Aorta (tissue), 5 donors: ENCODE results near the gene CBX8. TPM values are rescaled to one million over a fixed set of nuclear protein-coding genes. Genes with fewer than 3 reads are reported as not detected.

ENCODE experiments used
- ATAC-seq: fragments of 200-7000 bp; cut with Tn5 transposase; one replicate; pipeline ENCODE4 v1.9.1; 2022; ENCODE audit warnings: moderate library complexity; ENCODE audit not compliant: low FRiP score
- DNase-seq, 2 donors: peaks; one replicate each; pipeline ENCODE4 v3.0.0-alpha.2; 2020
- H3K27ac ChIP-seq, 2 donors: one replicate each; pipeline ENCODE4 v1.5.1; 2013; ENCODE audit warnings: low read length in 2 of 2, mild to moderate bottlenecking in 2 of 2, moderate library complexity in 2 of 2, control low read depth in 1 of 2, inconsistent platforms in 1 of 2, low read depth in 1 of 2
- H3K27me3 ChIP-seq, 2 donors: one replicate each; pipeline ENCODE4 v1.6.1; 2013; ENCODE audit warnings: control low read depth in 1 of 2, low read length in 1 of 2, mild to moderate bottlenecking in 1 of 2, moderate library complexity in 1 of 2; ENCODE audit not compliant: insufficient read depth in 2 of 2, control insufficient read depth in 1 of 2
- H3K36me3 ChIP-seq, 2 donors: one replicate each; pipeline ENCODE4 v1.6.1; 2013; ENCODE audit warnings: control low read depth in 1 of 2, low read length in 1 of 2, mild to moderate bottlenecking in 1 of 2; ENCODE audit not compliant: insufficient read depth in 2 of 2, control insufficient read depth in 1 of 2
- H3K4me1 ChIP-seq, 2 donors: one replicate each; pipeline ENCODE4 v1.6.1; 2013; ENCODE audit warnings: low read length in 2 of 2, control low read depth in 1 of 2, mild to moderate bottlenecking in 1 of 2, moderate library complexity in 1 of 2; ENCODE audit not compliant: insufficient read depth in 2 of 2, control insufficient read depth in 1 of 2
- H3K4me3 ChIP-seq, 2 donors: one replicate each; pipeline ENCODE4 v1.5.1; 2013; ENCODE audit warnings: low read length in 2 of 2, control low read depth in 1 of 2, mild to moderate bottlenecking in 1 of 2
- H3K9me3 ChIP-seq: one replicate; pipeline ENCODE4 v1.6.1; 2013; ENCODE audit warnings: mild to moderate bottlenecking, low read length; ENCODE audit not compliant: control insufficient read depth
- WGBS, 2 donors: extraction: QIAGEN DNeasy Blood & Tissue Kit; methylation state at CpG; one replicate each; pipeline ENCODE4 v1.1.7; 2013; 5-methylcytosine and 5-hydroxymethylcytosine counted together
- intact Hi-C, 2 donors: fragments of 100-400 bp; cut with DNase I; formaldehyde crosslinking; loops; one replicate each; pipeline versions ENCODE4 v1.14.2 to v1.15.0; 2022
- polyA plus RNA-seq, 2 donors: library from polyadenylated mRNA; stranded (reverse); fragments of 200-250 nt; gene quantifications; one replicate each; pipeline ENCODE4 v1.2.3, GENCODE V29; 2013
- total RNA-seq, 2 donors: library from RNA; stranded (reverse); fragmentation: NEBNext Ultra II Directional; extraction: Animal tissue kit (Norgen Biotek cat#: 25700); gene quantifications; one replicate each; pipeline ENCODE4 v1.2.1, GENCODE V29; 2021
- donor health status: healthy with polysubstance abuse.
- donor health status: Bipolar disorder and iron deficiency.
- donor health status: DM: no; HTN: no; CAD: no.
- donor health status: DM: no; HTN: no; CAD: no.
- donor health status: DM: yes; HTN: yes; CAD: no.

Gene CBX8
- total and polyA plus RNA-seq, 4 donors: 1.4 to 6.2 (median 3.9) TPM

- 11% methylated on average over 29 to 31 of the region's 31 CpGs for WGBS, 2 donors
- Histone ChIP-seq H3K4me1 (no peaks in the 10 kb centered on the region), H3K27me3 (no peaks in the 10 kb centered on the region), H3K9me3 (no peaks in the 10 kb centered on the region), H3K27ac (no peak overlapping the region), H3K4me3 (no peak overlapping the region), H3K36me3 (no peaks in the 10 kb centered on the region)
- ATAC-seq (no peak), DNase-seq (no peak)
- intact Hi-C loops: no loop called here
Measured at GRCh38 chr17:79803421-79803996, 6.6 kb upstream of the CBX8 start.

- Histone ChIP-seq H3K4me1 (no peaks in the 10 kb centered on the region), H3K4me3 (no peak overlapping the region), H3K36me3 (no peaks in the 10 kb centered on the region), H3K27me3 (no peaks in the 10 kb centered on the region), H3K9me3 (no peaks in the 10 kb centered on the region), H3K27ac (no peak overlapping the region)
- DNase-seq: no peak
- intact Hi-C loops: no loop called here
- ATAC-seq: no peak
- WGBS, 2 donors: 6 to 7% methylated on average over 44 to 57 of the region's 57 CpGs
Measured at GRCh38 chr17:79802736-79803420, 6.0 kb upstream of the CBX8 start.

GRCh38 chr17:79802039-79802735, 5.3 kb upstream of the CBX8 start:
- no peaks in the 10 kb centered on the region for H3K27me3 ChIP-seq
- DNase-seq: no peak
- H3K36me3 ChIP-seq: no peaks in the 10 kb centered on the region
- no peak for ATAC-seq
- no peak overlapping the region for H3K27ac ChIP-seq
- H3K4me3 ChIP-seq: no peak overlapping the region
- no peaks in the 10 kb centered on the region for H3K4me1 ChIP-seq
- no peaks in the 10 kb centered on the region for H3K9me3 ChIP-seq
- intact Hi-C loops: no loop called here
- 10 to 12% methylated on average over 11 of the region's 11 CpGs for WGBS, 2 donors

- intact Hi-C loops: no loop called here
- ATAC-seq (no peak), DNase-seq (no peak)
- Histone ChIP-seq H3K4me1 (no peaks in the 10 kb centered on the region), H3K27me3 (no peaks in the 10 kb centered on the region), H3K4me3 (no peak overlapping the region), H3K9me3 (no peaks in the 10 kb centered on the region), H3K27ac (no peak overlapping the region), H3K36me3 (no peaks in the 10 kb centered on the region)
- WGBS, 2 donors: 6 to 7% methylated on average over 51 to 52 of the region's 52 CpGs
Measured at GRCh38 chr17:79801156-79802038, 4.5 kb upstream of the CBX8 start.

GRCh38 chr17:79800325-79801155, 3.7 kb upstream of the CBX8 start:
- Histone ChIP-seq H3K4me1 (no peaks in the 10 kb centered on the region), H3K27ac (no peak overlapping the region), H3K36me3 (no peaks in the 10 kb centered on the region), H3K4me3 (no peak overlapping the region), H3K27me3 (no peaks in the 10 kb centered on the region), H3K9me3 (no peaks in the 10 kb centered on the region)
- WGBS, 2 donors: 2% methylated on average over 44 of the region's 44 CpGs
- ATAC-seq (no peak), DNase-seq (no peak)
- intact Hi-C loops: no loop called here

- H3K4me1 ChIP-seq: no peaks in the 10 kb centered on the region
Measured at GRCh38 chr17:79799538-79800324, 2.9 kb upstream of the CBX8 start.

GRCh38 chr17:79799174-79799537, 2.3 kb upstream of the CBX8 start:
- no peaks in the 10 kb centered on the region for H3K9me3 ChIP-seq
- no peak overlapping the region for H3K4me3 ChIP-seq
- H3K4me1 ChIP-seq: no peaks in the 10 kb centered on the region
- intact Hi-C loops: loop anchor here in 1 of 2 donors (5.0 kb wide), 1 partner anchor 38 kb away; the partner anchor contains the start of gene CBX4
- WGBS, 2 donors: 5% methylated on average over 22 to 23 of the region's 23 CpGs
- no peak overlapping the region for H3K27ac ChIP-seq
- no peaks in the 10 kb centered on the region for H3K27me3 ChIP-seq
- no peak for ATAC-seq
- no peaks in the 10 kb centered on the region for H3K36me3 ChIP-seq
- DNase-seq: no peak

More at GRCh38 chr17:79799538-79800324, 2.9 kb upstream of the CBX8 start:
- Histone ChIP-seq H3K27ac (no peak overlapping the region), H3K36me3 (no peaks in the 10 kb centered on the region), H3K4me3 (no peak overlapping the region), H3K9me3 (no peaks in the 10 kb centered on the region), H3K27me3 (no peaks in the 10 kb centered on the region)
- 6 to 10% methylated on average over 31 of the region's 31 CpGs for WGBS, 2 donors
- no peak for ATAC-seq
- intact Hi-C loops: loop anchor here in 1 of 2 donors (5.0 kb wide), 1 partner anchor 38 kb away; the partner anchor contains the start of gene CBX4
- no peak for DNase-seq
